ENCODE results near the gene ANKMY1.

The ANKMY1 gene

DNA sequence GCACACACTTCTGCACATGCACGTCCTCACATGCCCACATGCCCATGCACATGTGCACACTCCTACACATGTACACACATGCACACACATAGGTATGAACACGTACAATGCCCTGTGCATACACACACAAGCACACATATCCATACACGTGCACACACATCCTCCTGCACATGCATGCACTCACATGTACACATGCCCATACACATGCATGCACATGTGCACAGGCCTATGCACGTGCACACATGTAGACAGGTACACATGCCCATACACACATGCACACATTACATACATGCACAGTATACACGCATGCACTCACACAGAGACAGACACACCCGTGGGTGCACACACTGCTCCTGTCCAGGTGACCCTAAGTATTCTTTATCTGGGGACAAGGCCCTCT lies 88.0 kb downstream of the ANKMY1 start:
- H3K27ac ChIP-seq (ENCODE audit: low read depth, low read length) = no peak overlapping the region
- H3K4me3 ChIP-seq (ENCODE audit: low read length) = no peak overlapping the region
- H3K4me1 ChIP-seq (ENCODE audit: insufficient read depth, low read length) = no peaks in the 10 kb centered on the region
- H3K9me3 ChIP-seq (ENCODE audit: insufficient read depth, low read depth, low read length) = 0 out of 2 replicates have a peak, but pooled peaks cover 3% of the 10 kb centered on the region
- H3K9ac ChIP-seq (ENCODE audit: low read depth, low read length) = no peak overlapping the region
- WGBS = 93% methylated on average over 6 of the region's 6 CpGs
- H3K27me3 ChIP-seq (ENCODE audit: insufficient read depth, low read length) = no peaks in the 10 kb centered on the region; the same call in 1 of the 2 replicates
- peaks cover 9% of the 10 kb centered on the region; the same call in 1 of the 2 replicates for H3K36me3 ChIP-seq (ENCODE audit: insufficient read depth, low read length)

DNA sequence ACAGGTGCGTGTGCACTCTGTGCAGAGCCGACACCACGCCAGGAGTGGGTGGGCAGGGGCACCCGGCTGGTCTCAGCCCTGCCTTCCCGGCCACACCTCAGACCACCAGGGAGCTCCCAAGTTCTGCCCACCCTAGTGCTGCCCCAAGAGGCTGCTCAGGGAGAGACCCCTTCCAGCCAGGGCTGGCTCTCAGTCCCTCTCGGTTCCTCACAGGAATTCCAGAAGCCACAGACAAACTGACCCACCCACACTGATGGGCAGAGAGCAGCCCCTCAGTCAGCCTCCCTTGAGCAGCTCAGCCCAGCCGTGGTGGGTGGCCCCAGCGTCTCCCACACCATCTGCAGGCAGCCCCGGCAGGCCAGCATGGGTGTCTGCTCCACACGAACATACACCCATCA lies 88.5 kb downstream of the ANKMY1 start:
- Histone ChIP-seq H3K27ac (ENCODE audit: low read depth, low read length) (no peak overlapping the region), H3K9ac (ENCODE audit: low read depth, low read length) (no peak overlapping the region), H3K4me3 (ENCODE audit: low read length) (no peak overlapping the region), H3K36me3 (ENCODE audit: insufficient read depth, low read length) (peaks cover 13% of the 10 kb centered on the region), H3K27me3 (ENCODE audit: insufficient read depth, low read length) (no peaks in the 10 kb centered on the region; the same call in 1 of the 2 replicates), H3K9me3 (ENCODE audit: insufficient read depth, low read depth, low read length) (0 out of 2 replicates have a peak, but pooled peaks cover 3% of the 10 kb centered on the region), H3K4me1 (ENCODE audit: insufficient read depth, low read length) (no peaks in the 10 kb centered on the region)
- 64% methylated on average over 10 of the region's 10 CpGs for WGBS

DNA sequence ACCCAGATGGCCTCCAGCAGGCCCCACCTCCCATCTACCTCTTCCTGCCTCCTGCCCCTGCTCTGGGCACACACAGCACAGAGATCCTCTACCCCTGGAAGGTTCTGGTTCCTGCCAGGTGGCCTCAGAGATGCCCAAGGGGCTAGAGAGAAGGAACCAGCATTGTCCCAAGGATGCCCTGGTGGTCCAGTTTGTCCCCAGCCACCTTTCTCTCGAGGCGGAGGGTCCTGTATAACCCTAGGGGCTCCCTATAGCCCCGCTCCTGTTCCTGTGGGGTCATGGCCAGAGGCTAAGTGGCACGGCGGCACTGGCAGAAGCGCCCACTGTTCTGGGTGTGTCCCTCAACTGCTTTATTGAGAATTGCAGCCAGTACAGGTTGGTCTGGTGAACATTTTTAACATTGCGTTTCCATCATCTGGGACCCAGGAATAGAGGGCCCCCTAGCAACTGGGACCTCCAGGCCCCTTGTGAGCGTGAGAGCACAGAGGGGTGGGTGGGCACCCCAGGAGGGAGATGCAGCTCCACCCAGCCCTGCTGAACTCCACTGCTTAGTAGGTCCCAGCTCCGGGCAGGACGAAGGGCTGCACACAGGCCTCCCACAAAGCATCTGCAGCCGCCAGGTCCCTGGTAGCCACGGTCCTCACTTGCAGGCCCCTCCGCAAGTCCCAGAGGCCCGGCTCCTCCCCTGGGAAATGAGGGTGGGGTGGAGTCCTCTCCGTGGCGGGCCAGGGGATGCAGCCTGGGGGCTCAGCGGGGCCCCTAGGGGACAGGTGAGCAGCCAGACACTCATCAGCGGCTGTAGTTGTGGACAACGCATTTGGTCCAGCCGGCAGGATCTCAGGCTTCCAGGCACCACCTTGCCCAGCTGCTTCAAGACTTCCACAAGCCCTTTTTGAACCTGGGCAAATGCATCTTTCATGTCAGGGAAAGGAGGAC lies 89.2 kb downstream of the ANKMY1 start:
- WGBS = 88% methylated on average over 20 of the region's 20 CpGs
- Histone ChIP-seq H3K4me3 (ENCODE audit: low read length) (no peak overlapping the region), H3K9me3 (ENCODE audit: insufficient read depth, low read depth, low read length) (no peaks in the 10 kb centered on the region), H3K27ac (ENCODE audit: low read depth, low read length) (no peak overlapping the region), H3K9ac (ENCODE audit: low read depth, low read length) (no peak overlapping the region), H3K36me3 (ENCODE audit: insufficient read depth, low read length) (peaks cover 19% of the 10 kb centered on the region), H3K27me3 (ENCODE audit: insufficient read depth, low read length) (no peaks in the 10 kb centered on the region; the same call in 1 of the 2 replicates), H3K4me1 (ENCODE audit: insufficient read depth, low read length) (no peaks in the 10 kb centered on the region)

DNA sequence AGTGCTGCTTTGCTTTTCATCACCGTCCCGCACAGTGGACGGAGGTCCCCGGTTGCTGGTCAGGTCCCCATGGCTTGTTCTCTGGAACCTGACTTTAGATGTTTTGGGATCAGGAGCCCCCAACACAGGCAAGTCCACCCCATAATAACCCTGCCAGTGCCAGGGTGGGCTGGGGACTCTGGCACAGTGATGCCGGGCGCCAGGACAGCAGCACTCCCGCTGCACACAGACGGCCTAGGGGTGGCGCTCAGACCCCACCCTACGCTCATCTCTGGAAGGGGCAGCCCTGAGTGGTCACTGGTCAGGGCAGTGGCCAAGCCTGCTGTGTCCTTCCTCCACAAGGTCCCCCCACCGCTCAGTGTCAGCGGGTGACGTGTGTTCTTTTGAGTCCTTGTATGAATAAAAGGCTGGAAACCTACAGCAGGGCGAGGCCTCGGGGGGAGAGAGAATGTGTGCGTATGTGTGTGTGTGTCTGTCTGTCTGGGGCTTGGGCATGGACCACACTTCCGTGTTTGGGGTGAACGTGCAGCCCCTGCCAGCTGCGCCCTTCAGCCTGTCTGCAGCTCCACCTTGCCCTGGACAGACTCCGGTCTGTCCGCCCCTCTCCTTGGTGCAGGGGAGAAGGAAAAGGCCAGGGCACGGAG lies 90.0 kb downstream of the ANKMY1 start:
- Histone ChIP-seq H3K27me3 (ENCODE audit: insufficient read depth, low read length) (no peaks in the 10 kb centered on the region; the same call in 1 of the 2 replicates), H3K4me3 (ENCODE audit: low read length) (no peak overlapping the region), H3K36me3 (ENCODE audit: insufficient read depth, low read length) (peaks cover 20% of the 10 kb centered on the region), H3K27ac (ENCODE audit: low read depth, low read length) (no peak overlapping the region), H3K9me3 (ENCODE audit: insufficient read depth, low read depth, low read length) (no peaks in the 10 kb centered on the region), H3K4me1 (ENCODE audit: insufficient read depth, low read length) (no peaks in the 10 kb centered on the region), H3K9ac (ENCODE audit: low read depth, low read length) (no peak overlapping the region)
- 90% methylated on average over 22 of the region's 22 CpGs for WGBS

DNA sequence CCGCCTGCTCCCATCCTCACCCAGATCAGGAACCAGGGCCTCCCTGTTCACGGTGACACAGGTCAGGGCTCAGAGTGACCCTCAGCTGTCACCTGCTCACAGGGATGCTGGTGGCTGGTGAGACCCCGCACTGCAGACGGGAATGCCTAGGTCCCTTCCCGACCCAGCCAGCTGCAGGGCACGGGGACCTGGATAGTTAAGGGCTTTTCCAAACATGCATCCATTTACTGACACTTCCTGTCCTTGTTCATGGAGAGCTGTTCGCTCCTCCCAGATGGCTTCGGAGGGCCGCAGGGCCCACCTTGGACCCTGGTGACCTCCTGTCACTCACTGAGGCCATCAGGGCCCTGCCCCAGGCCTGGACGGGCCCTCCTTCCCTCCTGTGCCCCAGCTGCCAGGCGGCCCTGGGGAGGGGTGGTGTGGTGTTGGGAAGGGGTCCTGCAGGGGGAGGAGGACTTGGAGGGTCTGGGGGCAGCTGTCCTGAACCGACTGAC lies 90.6 kb downstream of the ANKMY1 start:
- no peaks in the 10 kb centered on the region for H3K9me3 ChIP-seq (ENCODE audit: insufficient read depth, low read depth, low read length)
- H3K36me3 ChIP-seq (ENCODE audit: insufficient read depth, low read length) = peaks cover 20% of the 10 kb centered on the region
- no peak overlapping the region for H3K9ac ChIP-seq (ENCODE audit: low read depth, low read length)
- H3K27ac ChIP-seq (ENCODE audit: low read depth, low read length) = no peak overlapping the region
- WGBS = 91% methylated on average over 11 of the region's 12 CpGs
- H3K4me1 ChIP-seq (ENCODE audit: insufficient read depth, low read length) = no peaks in the 10 kb centered on the region
- H3K4me3 ChIP-seq (ENCODE audit: low read length) = no peak overlapping the region
- H3K27me3 ChIP-seq (ENCODE audit: insufficient read depth, low read length) = no peaks in the 10 kb centered on the region; the same call in 1 of the 2 replicates

DNA sequence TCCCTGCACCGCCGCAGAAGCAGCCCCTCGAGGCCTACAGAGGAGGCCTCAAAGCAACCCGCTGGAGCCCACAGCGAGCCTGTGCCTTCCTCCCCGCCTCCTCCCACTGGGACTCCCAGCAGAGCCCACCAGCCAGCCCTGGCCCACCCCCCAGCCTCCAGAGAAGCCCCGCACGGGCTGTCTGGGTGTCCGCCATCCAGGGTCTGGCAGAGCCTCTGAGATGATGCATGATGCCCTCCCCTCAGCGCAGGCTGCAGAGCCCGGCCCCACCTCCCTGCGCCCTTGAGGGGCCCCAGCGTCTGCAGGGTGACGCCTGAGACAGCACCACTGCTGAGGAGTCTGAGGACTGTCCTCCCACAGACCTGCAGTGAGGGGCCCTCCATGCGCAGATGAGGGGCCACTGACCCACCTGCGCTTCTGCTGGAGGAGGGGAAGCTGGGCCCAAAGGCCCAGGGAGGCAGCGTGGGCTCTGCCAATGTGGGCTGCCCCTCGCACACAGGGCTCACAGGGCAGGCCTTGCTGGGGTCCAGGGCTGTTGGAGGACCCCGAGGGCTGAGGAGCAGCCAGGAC lies 91.1 kb downstream of the ANKMY1 start:
- 91% methylated on average over 19 of the region's 19 CpGs for WGBS

DNA sequence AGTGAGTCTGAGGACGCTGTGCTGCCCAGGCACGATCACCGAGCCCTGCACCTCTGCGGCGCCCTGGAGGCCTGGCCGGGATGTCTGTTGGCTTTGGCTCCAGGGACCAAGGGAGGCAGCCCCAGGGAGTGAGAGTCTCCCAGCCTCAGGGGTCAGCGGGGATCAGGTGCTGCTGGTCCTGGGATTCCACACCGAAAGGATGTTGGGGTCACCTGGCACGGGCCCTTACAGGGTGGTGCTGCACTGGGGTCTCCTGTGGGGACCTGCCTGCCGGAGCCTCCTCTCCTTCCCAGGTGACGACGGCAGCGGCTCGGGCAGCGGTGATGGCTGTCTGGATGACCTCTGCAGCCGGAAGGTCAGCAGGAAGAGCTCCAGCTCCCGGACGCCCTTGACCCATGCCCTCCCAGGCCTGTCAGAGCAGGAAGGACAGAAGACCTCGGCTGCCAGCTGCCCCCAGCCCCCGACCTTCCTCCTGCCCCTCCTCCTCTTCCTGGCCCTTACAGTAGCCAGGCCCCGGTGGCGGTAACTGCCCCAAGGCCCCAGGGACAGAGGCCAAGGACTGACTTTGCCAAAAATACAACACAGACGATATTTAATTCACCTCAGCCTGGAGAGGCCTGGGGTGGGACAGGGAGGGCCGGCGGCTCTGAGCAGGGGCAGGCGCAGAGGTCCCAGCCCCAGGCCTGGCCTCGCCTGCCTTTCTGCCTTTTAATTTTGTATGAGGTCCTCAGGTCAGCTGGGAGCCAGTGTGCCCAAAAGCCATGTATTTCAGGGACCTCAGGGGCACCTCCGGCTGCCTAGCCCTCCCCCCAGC lies 91.8 kb downstream of the ANKMY1 start:
- Histone ChIP-seq H3K4me3 (ENCODE audit: low read length) (no peak overlapping the region), H3K9ac (ENCODE audit: low read depth, low read length) (no peak overlapping the region; the same call in 1 of the 2 replicates), H3K27ac (ENCODE audit: low read depth, low read length) (no peak overlapping the region), H3K27me3 (ENCODE audit: insufficient read depth, low read length) (no peaks in the 10 kb centered on the region), H3K4me1 (ENCODE audit: insufficient read depth, low read length) (no peaks in the 10 kb centered on the region), H3K36me3 (ENCODE audit: insufficient read depth, low read length) (peaks cover 20% of the 10 kb centered on the region), H3K9me3 (ENCODE audit: insufficient read depth, low read depth, low read length) (no peaks in the 10 kb centered on the region)
- WGBS = 88% methylated on average over 28 of the region's 28 CpGs

More for the DNA sequence above, 91.1 kb downstream of the ANKMY1 start:
- H3K27me3 ChIP-seq (ENCODE audit: insufficient read depth, low read length) = no peaks in the 10 kb centered on the region
- peaks cover 20% of the 10 kb centered on the region for H3K36me3 ChIP-seq (ENCODE audit: insufficient read depth, low read length)
- no peaks in the 10 kb centered on the region for H3K4me1 ChIP-seq (ENCODE audit: insufficient read depth, low read length)
- H3K9me3 ChIP-seq (ENCODE audit: insufficient read depth, low read depth, low read length) = no peaks in the 10 kb centered on the region
- H3K27ac ChIP-seq (ENCODE audit: low read depth, low read length) = no peak overlapping the region
- no peak overlapping the region for H3K9ac ChIP-seq (ENCODE audit: low read depth, low read length)
- no peak overlapping the region for H3K4me3 ChIP-seq (ENCODE audit: low read length)

DNA sequence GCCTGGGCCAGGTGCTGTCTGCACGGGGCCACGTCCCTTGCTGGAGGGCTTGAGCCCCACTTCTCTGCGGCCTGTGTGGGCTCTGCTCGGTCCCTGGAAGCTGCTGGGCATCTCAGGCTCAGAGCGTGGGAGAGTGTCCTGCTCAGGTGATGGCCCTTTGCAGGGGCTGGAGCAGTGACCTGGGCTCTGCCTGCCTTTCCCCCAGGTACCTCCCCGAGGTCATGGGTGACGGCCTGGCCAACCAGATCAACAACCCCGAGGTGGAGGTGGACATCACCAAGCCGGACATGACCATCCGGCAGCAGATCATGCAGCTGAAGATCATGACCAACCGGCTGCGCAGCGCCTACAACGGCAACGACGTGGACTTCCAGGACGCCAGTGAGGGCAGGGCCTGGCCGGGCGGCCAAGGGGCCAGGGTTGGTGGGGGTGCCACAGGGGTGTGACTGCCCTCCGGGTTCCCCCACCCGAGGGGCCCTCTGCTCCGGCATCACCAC lies 92.5 kb downstream of the ANKMY1 start:
- Histone ChIP-seq H3K36me3 (ENCODE audit: insufficient read depth, low read length) (peaks cover 20% of the 10 kb centered on the region), H3K4me3 (ENCODE audit: low read length) (no peak overlapping the region), H3K9ac (ENCODE audit: low read depth, low read length) (no peak overlapping the region), H3K9me3 (ENCODE audit: insufficient read depth, low read depth, low read length) (no peaks in the 10 kb centered on the region), H3K27ac (ENCODE audit: low read depth, low read length) (no peak overlapping the region), H3K27me3 (ENCODE audit: insufficient read depth, low read length) (no peaks in the 10 kb centered on the region), H3K4me1 (ENCODE audit: insufficient read depth, low read length) (no peaks in the 10 kb centered on the region)
- 97% methylated on average over 22 of the region's 22 CpGs for WGBS

DNA sequence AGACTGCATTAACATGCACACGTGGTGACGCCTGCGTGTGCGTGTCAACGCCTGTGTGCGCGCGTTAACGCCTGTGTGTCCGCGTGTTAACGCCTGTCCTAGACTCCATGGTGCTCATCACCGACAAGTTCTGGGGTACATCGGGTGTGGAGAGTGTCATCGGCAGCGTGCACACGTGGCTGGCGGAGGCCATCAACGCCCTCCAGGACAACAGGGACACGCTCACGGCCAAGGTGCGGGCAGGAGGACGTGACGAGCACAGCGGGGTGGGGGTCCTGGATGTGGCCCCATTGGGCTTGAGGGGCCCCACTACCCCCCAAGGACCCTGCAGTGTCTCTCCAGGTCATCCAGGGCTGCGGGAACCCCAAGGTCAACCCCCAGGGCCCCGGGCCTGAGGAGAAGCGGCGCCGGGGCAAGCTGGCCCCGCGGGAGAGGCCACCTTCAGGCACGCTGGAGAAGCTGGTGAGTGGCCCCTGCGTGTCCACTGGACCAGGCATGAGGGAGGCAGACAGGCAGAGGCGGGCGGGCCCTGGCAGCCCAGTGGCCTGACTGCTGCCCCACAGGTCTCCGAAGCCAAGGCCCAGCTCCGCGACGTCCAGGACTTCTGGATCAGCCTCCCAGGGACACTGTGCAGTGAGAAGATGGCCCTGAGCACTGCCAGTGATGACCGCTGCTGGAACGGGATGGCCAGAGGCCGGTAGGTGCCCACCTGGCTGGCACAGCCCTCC lies 93.1 kb downstream of the ANKMY1 start:
- no peak overlapping the region for H3K27ac ChIP-seq (ENCODE audit: low read depth, low read length)
- H3K27me3 ChIP-seq (ENCODE audit: insufficient read depth, low read length) = no peaks in the 10 kb centered on the region
- H3K36me3 ChIP-seq (ENCODE audit: insufficient read depth, low read length) = peaks cover 20% of the 10 kb centered on the region
- H3K9me3 ChIP-seq (ENCODE audit: insufficient read depth, low read depth, low read length) = no peaks in the 10 kb centered on the region
- H3K4me1 ChIP-seq (ENCODE audit: insufficient read depth, low read length) = no peaks in the 10 kb centered on the region
- no peak overlapping the region for H3K9ac ChIP-seq (ENCODE audit: low read depth, low read length)
- H3K4me3 ChIP-seq (ENCODE audit: low read length) = no peak overlapping the region
- 84% methylated on average over 43 of the region's 43 CpGs for WGBS

Data from HUES64 (cell line).